GM12872 (cell line): ENCODE results near the gene SMARCA5.

Experiments used
- CTCF ChIP-seq: IDR thresholded peaks from 3 replicates; pipeline ENCODE4 v1.5.1; 2011; ENCODE audit warnings: low read depth, mild to moderate bottlenecking, low read length, moderate library complexity; ENCODE audit not compliant: insufficient read depth

Gene SMARCA5

GRCh38 chr4:143559757-143560147 is 46.2 kb downstream of the SMARCA5 start:
- peak; percentile 34; the same call in 2 of the 3 replicates for TF ChIP-seq CTCF

- no peak for TF ChIP-seq CTCF
These were observed 51.0 kb downstream of the SMARCA5 start for GRCh38 chr4:143564472-143564871.

GRCh38 chr4:143575331-143575730 is 61.8 kb downstream of the SMARCA5 start:
- no peak for TF ChIP-seq CTCF

GRCh38 chr4:143581331-143581946 is 67.9 kb downstream of the SMARCA5 start:
- TF ChIP-seq CTCF: no peak

- TF ChIP-seq CTCF: no peak
These were observed 72.0 kb downstream of the SMARCA5 start for GRCh38 chr4:143585548-143585947.

GRCh38 chr4:143586080-143586479 is 72.6 kb downstream of the SMARCA5 start:
- no peak for TF ChIP-seq CTCF

- no peak for TF ChIP-seq CTCF
These were observed 74.2 kb downstream of the SMARCA5 start for GRCh38 chr4:143587703-143588102.
